ENCODE measurements around the gene AHRR. TPM values are rescaled to one million over a fixed set of nuclear protein-coding genes. Genes with fewer than 3 reads are reported as not detected.
"Not testable (repeated sequence)": the region's sequence is repeated elsewhere in the genome, so short reads cannot be mapped to it uniquely, and the experiment has no call there.

AHRR gene
- 1.4 TPM for total RNA-seq
- long read RNA-seq, partial matches to known transcripts: 4 of 7 reads
- long read RNA-seq, other reads (novel, unspliced or antisense): 3 of 7 reads

DNA sequence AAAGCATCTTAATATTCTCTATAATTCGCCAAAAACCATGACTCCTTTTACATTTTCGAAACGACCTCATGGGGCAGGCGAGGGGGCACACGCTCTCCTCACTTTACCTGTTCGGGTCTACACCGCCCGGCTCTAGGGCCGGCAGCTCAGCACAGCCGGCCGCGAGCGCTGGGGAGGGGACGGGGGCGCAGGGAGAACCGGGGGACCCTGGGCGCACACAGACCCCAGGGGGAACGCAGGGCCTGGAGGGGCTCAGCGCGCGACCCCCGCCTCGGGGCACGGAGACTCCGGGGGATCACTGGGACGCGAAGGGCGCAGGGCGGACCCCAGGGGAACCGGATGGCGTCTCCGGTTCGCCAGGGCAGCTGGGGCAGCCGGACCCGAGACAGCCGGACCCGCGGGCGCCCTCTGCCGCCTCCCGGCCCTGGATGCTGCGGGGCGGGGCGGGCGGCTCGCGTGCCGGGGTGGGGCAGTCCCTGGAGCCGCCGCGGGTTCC is at the start of gene AHRR:
Gene AHRR (plus strand): TSS at position 485 of the 496 bp plus-strand sequence. CDS start 22,189 bp downstream, outside the sequence.
- intact Hi-C loops (cut with micrococcal nuclease): no loop called here
- Histone ChIP-seq H3K4me1 (peaks cover 32% of the 10 kb centered on the region), H3K4me3 (peak within 1 kb of the TSS; percentile 72), H3K9me3 (replicated peaks) (no peaks in the 10 kb centered on the region), H3K36me3 (peaks cover 8% of the 10 kb centered on the region), H3K27ac (replicated peaks) (no peak within 1 kb of the TSS), H3K27me3 (ENCODE audit: low read depth) (peaks cover 70% of the 10 kb centered on the region)
- TF ChIP-seq, protein P1, sequence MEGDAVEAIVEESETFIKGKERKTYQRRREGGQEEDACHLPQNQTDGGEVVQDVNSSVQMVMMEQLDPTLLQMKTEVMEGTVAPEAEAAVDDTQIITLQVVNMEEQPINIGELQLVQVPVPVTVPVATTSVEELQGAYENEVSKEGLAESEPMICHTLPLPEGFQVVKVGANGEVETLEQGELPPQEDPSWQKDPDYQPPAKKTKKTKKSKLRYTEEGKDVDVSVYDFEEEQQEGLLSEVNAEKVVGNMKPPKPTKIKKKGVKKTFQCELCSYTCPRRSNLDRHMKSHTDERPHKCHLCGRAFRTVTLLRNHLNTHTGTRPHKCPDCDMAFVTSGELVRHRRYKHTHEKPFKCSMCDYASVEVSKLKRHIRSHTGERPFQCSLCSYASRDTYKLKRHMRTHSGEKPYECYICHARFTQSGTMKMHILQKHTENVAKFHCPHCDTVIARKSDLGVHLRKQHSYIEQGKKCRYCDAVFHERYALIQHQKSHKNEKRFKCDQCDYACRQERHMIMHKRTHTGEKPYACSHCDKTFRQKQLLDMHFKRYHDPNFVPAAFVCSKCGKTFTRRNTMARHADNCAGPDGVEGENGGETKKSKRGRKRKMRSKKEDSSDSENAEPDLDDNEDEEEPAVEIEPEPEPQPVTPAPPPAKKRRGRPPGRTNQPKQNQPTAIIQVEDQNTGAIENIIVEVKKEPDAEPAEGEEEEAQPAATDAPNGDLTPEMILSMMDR (IDR thresholded peaks at IDR 0.05; ENCODE audit: borderline replicate concordance): peak; percentile 64
- DNase-seq: peak; percentile 71

DNA sequence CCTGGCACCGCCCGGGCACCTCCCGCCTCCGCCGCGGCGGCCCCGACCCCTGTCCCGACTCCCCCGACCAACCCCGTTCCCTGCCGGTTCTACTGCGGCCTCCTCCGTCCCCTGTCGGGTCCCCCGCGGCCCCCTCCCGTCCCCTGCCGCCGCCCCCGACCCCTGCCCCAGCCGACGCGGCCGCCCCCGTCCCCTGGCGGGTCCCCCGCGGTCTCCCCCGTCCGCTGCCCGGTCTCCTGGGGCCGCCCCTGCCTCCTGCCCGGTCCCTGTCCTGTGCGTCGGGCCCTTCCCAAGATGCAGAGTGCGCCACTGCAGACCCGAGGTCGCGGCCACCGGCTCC is 49.7 kb upstream of the AHRR start:
- intact Hi-C loops (cut with micrococcal nuclease); DNase-seq; H3K27me3 ChIP-seq (ENCODE audit: low read depth); H3K9me3 ChIP-seq (replicated peaks): not testable (repeated sequence)
- Histone ChIP-seq H3K4me3 (peak overlapping the region; percentile 87), H3K36me3 (peaks cover 29% of the 10 kb centered on the region), H3K27ac (replicated peaks) (peak overlapping the region; percentile 92), H3K4me1 (peaks cover 42% of the 10 kb centered on the region)

DNA sequence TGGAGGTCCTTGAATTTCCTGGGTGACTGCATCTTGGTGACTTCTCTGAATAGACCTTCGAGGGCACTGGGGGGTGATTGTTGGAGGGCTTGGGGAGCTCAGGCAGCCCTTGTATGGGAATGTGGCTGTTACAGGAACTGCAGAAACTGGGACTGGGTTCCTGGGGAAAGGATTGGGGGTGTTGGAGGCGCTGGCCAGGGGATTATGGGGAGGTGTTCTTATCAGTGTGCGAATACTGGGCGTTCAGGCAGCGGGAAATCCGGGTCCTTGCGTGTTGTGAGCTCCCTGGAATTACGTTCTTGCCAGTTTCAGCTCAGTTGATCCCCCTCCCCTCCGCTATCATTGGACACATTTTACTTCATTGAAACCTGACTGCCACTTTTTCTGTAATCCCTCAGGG is 48.4 kb upstream of the AHRR start:
- H3K27ac ChIP-seq (replicated peaks); DNase-seq; H3K27me3 ChIP-seq (ENCODE audit: low read depth); intact Hi-C loops (cut with micrococcal nuclease); H3K9me3 ChIP-seq (replicated peaks): not testable (repeated sequence)
- H3K4me3 ChIP-seq: peak overlapping the region; percentile 87
- peaks cover 30% of the 10 kb centered on the region for H3K36me3 ChIP-seq
- H3K4me1 ChIP-seq: peaks cover 42% of the 10 kb centered on the region

DNA sequence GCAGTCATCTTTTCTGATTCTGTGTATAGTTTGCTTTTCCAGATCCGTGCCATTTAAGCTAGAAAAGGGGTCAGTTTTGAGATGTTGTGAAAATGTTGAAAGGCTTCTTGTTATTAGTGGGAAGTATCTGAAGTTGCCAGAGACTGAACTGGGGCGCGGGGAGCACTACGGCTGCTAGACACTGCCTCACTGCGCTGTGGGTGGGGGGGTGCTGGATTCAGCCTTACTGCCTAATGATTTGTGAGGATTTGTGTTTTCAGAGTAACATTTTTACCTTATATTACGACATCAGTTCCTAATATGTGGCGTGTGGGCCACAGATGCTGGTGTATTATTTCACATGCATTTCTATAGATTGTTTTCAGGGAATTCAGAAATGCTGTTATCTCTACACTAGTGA is 48.0 kb upstream of the AHRR start:
- peaks cover 42% of the 10 kb centered on the region for H3K4me1 ChIP-seq
- intact Hi-C loops (cut with micrococcal nuclease); H3K27me3 ChIP-seq (ENCODE audit: low read depth); DNase-seq; H3K27ac ChIP-seq (replicated peaks); H3K9me3 ChIP-seq (replicated peaks): not testable (repeated sequence)
- H3K36me3 ChIP-seq: peaks cover 30% of the 10 kb centered on the region
- H3K4me3 ChIP-seq: peak overlapping the region; percentile 87

DNA sequence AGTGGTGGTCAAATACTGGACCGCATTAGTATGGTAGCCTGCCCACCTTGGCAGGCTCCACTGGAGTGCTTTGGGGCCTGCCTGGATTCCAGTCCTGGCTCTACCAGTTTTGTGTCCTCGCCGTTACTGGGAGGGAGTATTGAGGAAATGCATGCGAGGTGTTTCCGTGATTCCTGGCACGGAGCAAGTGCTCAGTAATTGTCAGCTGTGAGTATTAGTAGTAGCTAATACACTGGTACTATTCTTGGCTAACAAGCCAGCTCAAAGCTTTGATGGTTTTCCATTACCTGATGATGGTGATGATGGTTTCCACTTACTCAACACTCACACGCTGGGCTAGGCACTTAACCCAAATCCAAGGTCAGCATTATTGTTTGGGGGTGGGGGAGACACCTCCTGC is 47.2 kb upstream of the AHRR start:
- H3K27ac ChIP-seq (replicated peaks); H3K9me3 ChIP-seq (replicated peaks); H3K27me3 ChIP-seq (ENCODE audit: low read depth); DNase-seq; intact Hi-C loops (cut with micrococcal nuclease); H3K4me3 ChIP-seq: not testable (repeated sequence)
- peaks cover 47% of the 10 kb centered on the region for H3K4me1 ChIP-seq
- peaks cover 30% of the 10 kb centered on the region for H3K36me3 ChIP-seq

DNA sequence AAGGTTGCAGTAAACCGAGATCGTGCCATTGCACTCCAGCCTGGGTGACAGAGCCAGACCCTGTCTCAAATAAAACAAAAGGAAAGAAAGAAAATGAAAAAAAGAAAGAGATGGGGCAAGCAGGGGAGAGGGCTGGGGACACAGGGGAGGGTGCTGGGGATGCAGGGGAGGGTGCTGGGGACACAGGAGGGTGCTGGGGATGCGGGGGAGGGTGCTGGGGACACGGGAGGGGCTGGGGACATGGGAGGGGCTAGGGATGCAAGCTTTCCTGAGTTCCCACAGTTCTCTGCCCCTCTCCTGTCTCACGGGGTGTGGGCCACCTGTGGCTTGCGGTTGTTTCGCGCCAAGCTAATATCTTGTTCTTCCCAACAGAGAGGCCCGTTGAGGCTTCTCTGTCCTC is 42.9 kb upstream of the AHRR start:
- intact Hi-C loops (cut with micrococcal nuclease): no loop called here

DNA sequence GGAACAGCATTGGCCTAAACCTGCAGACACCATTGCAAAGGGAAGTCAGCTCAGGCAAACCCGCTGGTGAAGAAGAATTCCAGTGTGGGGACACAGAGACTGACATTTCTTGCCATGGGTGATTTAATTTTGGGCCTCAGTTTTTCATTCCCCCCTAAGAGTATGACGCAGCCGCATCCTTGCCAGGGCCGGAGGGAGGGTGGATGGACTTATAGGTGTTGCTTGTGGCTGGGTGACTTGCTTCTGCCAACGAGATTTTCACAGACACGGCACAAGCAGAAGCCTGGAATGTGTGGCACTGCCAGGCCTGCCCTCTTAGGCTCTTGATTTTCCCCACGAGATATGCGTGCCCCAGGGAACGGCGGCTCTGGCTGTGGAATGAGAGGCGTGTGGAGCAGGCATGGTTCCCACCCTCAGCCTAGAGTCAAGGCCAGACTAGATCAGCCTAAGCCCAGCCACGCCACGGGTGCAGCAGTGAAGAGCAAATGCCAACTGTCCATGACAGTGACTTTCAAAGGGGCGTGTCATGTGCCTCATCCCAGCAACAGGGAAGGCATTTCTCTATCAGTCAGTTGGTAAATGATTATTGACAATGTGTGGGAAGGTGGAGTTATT is 42.4 kb upstream of the AHRR start:
- H3K4me1 ChIP-seq: peaks cover 16% of the 10 kb centered on the region
- DNase-seq; H3K4me3 ChIP-seq; H3K27ac ChIP-seq (replicated peaks); intact Hi-C loops (cut with micrococcal nuclease); H3K9me3 ChIP-seq (replicated peaks); H3K27me3 ChIP-seq (ENCODE audit: low read depth): not testable (repeated sequence)
- peaks cover 25% of the 10 kb centered on the region for H3K36me3 ChIP-seq

More for the DNA sequence above, 42.9 kb upstream of the AHRR start:
- no peak for DNase-seq
- H3K9me3 ChIP-seq (replicated peaks): no peaks in the 10 kb centered on the region
- peaks cover 21% of the 10 kb centered on the region for H3K4me1 ChIP-seq
- H3K36me3 ChIP-seq: peaks cover 29% of the 10 kb centered on the region
- no peak overlapping the region for H3K4me3 ChIP-seq
- TF ChIP-seq, protein P1 (IDR thresholded peaks at IDR 0.05; ENCODE audit: borderline replicate concordance): no peak
- no peaks in the 10 kb centered on the region for H3K27me3 ChIP-seq (ENCODE audit: low read depth)
- H3K27ac ChIP-seq (replicated peaks): no peak overlapping the region

DNA sequence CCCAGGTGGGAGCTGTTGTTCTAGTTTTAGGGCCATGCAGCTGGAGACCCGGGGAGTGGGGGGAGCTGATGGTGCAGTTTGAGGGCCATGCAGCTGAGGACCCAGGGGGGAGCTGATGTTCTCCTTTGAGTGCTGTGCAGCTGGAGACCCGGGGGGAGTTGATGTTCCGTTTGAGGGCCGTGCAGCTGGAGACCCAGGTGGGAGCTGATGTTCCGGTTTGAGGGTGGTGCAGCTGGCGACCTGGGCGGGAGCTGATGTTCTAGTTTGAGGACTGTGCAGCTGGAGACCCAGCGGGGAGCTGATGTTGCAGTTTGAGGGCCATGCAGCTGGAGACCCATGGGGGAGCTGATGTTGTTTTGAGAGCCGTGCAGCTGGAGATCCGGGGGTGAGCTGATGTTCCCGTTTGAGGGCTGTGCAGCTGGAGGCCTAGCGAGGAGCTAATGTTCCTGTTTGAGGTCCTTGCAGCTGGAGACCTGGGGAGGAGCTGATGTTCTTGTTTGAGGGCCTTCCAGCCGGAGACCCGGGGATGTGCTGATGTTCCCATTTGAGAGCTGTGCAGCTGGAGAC is 35.4 kb upstream of the AHRR start:
- DNase-seq: no peak
- no peaks in the 10 kb centered on the region for H3K36me3 ChIP-seq
- TF ChIP-seq, protein P1 (IDR thresholded peaks at IDR 0.05; ENCODE audit: borderline replicate concordance): no peak
- intact Hi-C loops (cut with micrococcal nuclease): no loop called here
- H3K9me3 ChIP-seq (replicated peaks): no peaks in the 10 kb centered on the region
- no peak overlapping the region for H3K27ac ChIP-seq (replicated peaks)
- no peaks in the 10 kb centered on the region for H3K27me3 ChIP-seq (ENCODE audit: low read depth)
- H3K4me1 ChIP-seq: no peaks in the 10 kb centered on the region
- H3K4me3 ChIP-seq: no peak overlapping the region

DNA sequence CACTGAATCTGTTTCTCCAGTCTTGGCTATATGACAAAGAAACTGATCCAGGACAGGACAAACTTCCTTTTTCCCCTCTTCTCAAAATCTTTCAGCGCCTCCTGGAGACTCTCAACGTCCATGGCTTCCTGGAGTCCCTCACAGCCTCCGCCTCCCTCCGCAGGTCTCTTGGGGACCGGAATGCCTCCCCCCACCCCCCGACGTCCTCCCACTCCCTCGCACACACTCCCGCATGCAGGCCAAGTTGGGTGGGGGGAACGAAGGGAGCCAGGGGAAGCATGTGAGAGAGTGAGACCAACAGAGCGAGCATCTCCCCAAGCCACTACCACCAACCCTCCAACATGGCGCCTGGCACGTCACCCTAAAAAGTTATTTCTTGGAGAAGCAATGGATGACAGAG is 31.3 kb upstream of the AHRR start:
- intact Hi-C loops (cut with micrococcal nuclease): not testable (repeated sequence)

DNA sequence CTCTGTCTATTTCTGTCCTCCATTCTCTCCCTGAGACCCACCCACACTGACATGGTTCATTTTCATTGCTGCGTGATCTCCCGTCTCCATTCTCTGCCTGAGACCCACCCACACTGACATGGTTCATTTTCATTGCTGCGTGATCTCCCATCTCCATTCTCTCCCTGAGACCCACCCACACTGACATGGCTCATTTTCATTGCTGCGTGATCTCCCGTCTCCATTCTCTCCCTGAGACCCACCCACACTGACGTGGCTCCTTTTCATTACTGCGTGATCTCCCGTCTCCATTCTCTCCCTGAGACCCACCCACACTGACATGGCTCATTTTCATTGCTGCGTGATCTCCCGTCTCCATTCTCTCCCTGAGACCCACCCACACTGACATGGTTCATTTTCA is 30.2 kb upstream of the AHRR start:
- H3K27ac ChIP-seq (replicated peaks); H3K4me1 ChIP-seq; H3K36me3 ChIP-seq; H3K4me3 ChIP-seq; DNase-seq; H3K9me3 ChIP-seq (replicated peaks); H3K27me3 ChIP-seq (ENCODE audit: low read depth); intact Hi-C loops (cut with micrococcal nuclease): not testable (repeated sequence)

More for the DNA sequence above, 31.3 kb upstream of the AHRR start:
- H3K9me3 ChIP-seq (replicated peaks); H3K4me1 ChIP-seq; H3K27ac ChIP-seq (replicated peaks); H3K4me3 ChIP-seq; H3K27me3 ChIP-seq (ENCODE audit: low read depth); DNase-seq; H3K36me3 ChIP-seq: not testable (repeated sequence)

DNA sequence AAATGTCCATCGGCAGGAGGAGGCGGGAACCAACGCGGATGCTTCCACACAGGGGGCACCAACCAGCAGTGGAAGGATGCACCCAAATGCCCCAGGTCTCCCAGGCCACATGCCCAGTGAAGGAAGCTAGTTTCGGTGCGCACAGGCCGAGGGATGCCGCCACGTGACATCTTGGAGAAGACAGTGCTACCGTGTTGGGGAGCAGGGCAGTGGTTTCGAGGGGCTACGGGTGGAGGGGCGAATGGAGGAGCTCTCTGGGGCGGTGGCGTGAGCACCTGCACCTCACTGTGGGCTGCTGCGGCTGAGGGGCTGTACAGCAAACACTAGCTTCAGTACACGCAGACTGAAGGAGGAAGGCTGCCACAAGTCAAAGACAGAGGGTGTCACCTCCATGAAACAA is 26.7 kb upstream of the AHRR start:
- H3K4me1 ChIP-seq; H3K27ac ChIP-seq (replicated peaks); H3K9me3 ChIP-seq (replicated peaks); H3K36me3 ChIP-seq; DNase-seq; intact Hi-C loops (cut with micrococcal nuclease); H3K27me3 ChIP-seq (ENCODE audit: low read depth); H3K4me3 ChIP-seq: not testable (repeated sequence)
